ENCODE results near the gene RPL29.

Gene RPL29

DNA sequence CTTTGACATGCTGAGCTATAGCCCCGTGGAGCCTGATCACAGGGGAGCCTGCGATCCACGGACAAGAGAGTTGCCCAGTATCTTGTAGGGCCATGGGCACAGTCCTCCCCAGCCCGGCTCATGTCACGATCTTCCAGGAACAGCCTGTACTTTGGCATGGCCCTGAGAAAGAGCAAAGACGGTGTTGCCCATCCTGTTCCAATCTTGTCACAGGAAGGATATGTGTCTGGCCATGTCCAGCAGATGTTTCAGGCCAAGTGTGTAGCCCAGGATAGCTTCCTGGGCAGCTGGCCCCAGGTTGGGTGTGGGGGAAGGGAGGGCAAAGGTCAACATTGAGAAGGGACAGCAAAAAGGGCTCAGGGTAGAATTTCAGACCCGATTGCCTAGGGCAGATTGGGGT lies 17.0 kb upstream of the RPL29 start:
- Histone ChIP-seq H2BK120ac (ENCODE audit: low read depth, low read length) (no peak overlapping the region), H3K23ac (ENCODE audit: low read length in 2 of 2) (no peak overlapping the region), H3K9me3 (ENCODE audit: control insufficient read depth, low read length) (no peaks in the 10 kb centered on the region), H2BK12ac (ENCODE audit: low read length in 2 of 2) (no peak overlapping the region), H3K14ac (ENCODE audit: low read length in 2 of 2) (no peak overlapping the region), H3K36me3 (ENCODE audit: control insufficient read depth in 1 of 2, insufficient read depth in 2 of 2, low read depth in 1 of 2, low read length in 2 of 2) (no peaks in the 10 kb centered on the region), H2AFZ (ENCODE audit: low read depth, low read length) (no peak overlapping the region), H3K4me1 (ENCODE audit: control insufficient read depth, insufficient read depth, low read depth, low read length) (no peaks in the 10 kb centered on the region), H3K4me2 (ENCODE audit: low read length, poor library complexity, severe bottlenecking) (no peak overlapping the region), H2AK5ac (ENCODE audit: low read length, severe bottlenecking) (no peak overlapping the region), H3K79me1 (replicated peaks; ENCODE audit: low read length, poor library complexity, severe bottlenecking) (no peaks in the 10 kb centered on the region), H3K27me3 (ENCODE audit: control insufficient read depth in 1 of 2, insufficient read depth in 1 of 2, low read length in 2 of 2) (peaks cover 0 to 2% of the 10 kb centered on the region in 2 experiments), H3K4ac (ENCODE audit: low read depth in 1 of 2, low read length in 2 of 2) (no peak overlapping the region), H3K4me3 (ENCODE audit: insufficient read depth in 1 of 2, low read depth in 1 of 2, low read length in 2 of 2) (no peak overlapping the region), H3K9ac (ENCODE audit: low read length) (no peak overlapping the region), H2BK5ac (ENCODE audit: low read depth, low read length, poor library complexity, severe bottlenecking) (no peak overlapping the region), H2BK15ac (ENCODE audit: low read depth, poor library complexity, severe bottlenecking) (no peak overlapping the region), H3K18ac (ENCODE audit: low read depth in 1 of 2, low read length in 2 of 2) (no peak overlapping the region), H4K8ac (ENCODE audit: low read length) (peak overlapping the region; percentile 27), H3K27ac (ENCODE audit: low read length, poor library complexity, severe bottlenecking) (no peak overlapping the region), H4K91ac (ENCODE audit: low read length) (no peak overlapping the region)
- DNase-seq, result no peak
- 80% methylated on average over 7 of the region's 7 CpGs for WGBS

- no peak for DNase-seq
- Histone ChIP-seq H3K27ac (ENCODE audit: low read length, poor library complexity, severe bottlenecking) (no peak overlapping the region), H2BK15ac (ENCODE audit: low read depth, poor library complexity, severe bottlenecking) (no peak overlapping the region), H4K91ac (ENCODE audit: low read length) (no peak overlapping the region), H3K4me1 (ENCODE audit: control insufficient read depth, insufficient read depth, low read depth, low read length) (peaks cover 9% of the 10 kb centered on the region), H3K9ac (ENCODE audit: low read length) (no peak overlapping the region), H3K4me3 (ENCODE audit: insufficient read depth in 1 of 2, low read depth in 1 of 2, low read length in 2 of 2) (no peak overlapping the region), H2AFZ (ENCODE audit: low read depth, low read length) (no peak overlapping the region), H3K4me2 (ENCODE audit: low read length, poor library complexity, severe bottlenecking) (no peak overlapping the region), H2BK5ac (ENCODE audit: low read depth, low read length, poor library complexity, severe bottlenecking) (no peak overlapping the region), H3K36me3 (ENCODE audit: control insufficient read depth in 1 of 2, insufficient read depth in 2 of 2, low read depth in 1 of 2, low read length in 2 of 2) (no peaks in the 10 kb centered on the region), H3K27me3 (ENCODE audit: control insufficient read depth in 1 of 2, insufficient read depth in 1 of 2, low read length in 2 of 2) (peaks cover 0 to 7% of the 10 kb centered on the region in 2 experiments), H3K9me3 (ENCODE audit: control insufficient read depth, low read length) (no peaks in the 10 kb centered on the region), H3K4ac (ENCODE audit: low read depth in 1 of 2, low read length in 2 of 2) (no peak overlapping the region), H2BK12ac (ENCODE audit: low read length in 2 of 2) (no peak overlapping the region), H3K14ac (ENCODE audit: low read length in 2 of 2) (no peak overlapping the region), H2BK120ac (ENCODE audit: low read depth, low read length) (no peak overlapping the region), H4K8ac (ENCODE audit: low read length) (no peak overlapping the region), H3K18ac (ENCODE audit: low read depth in 1 of 2, low read length in 2 of 2) (no peak overlapping the region), H3K79me1 (replicated peaks; ENCODE audit: low read length, poor library complexity, severe bottlenecking) (no peaks in the 10 kb centered on the region), H3K23ac (ENCODE audit: low read length in 2 of 2) (no peak overlapping the region), H2AK5ac (ENCODE audit: low read length, severe bottlenecking) (no peak overlapping the region)
Observed at GRCh38 chr3:52010431-52010830, 14.7 kb upstream of the RPL29 start.

DNA sequence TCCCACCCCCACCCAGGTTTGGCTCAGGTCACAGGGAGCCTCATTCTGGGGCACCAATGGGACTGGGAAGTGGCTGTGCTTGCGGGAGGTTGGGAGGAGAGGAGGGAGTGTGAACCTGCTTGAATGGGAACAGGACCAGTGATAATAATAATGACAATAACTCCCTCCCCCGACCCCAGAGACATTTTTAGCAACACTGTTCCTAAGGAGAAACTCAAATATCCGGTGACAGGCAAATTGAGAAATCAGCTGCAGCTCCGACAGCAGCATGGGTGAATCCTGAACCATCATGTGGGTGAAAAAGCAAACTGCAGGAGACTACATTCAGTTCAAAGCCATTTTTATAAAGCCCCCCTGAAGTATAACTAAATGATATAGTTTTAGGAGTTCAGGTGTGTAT lies 11.6 kb upstream of the RPL29 start:
- no peak overlapping the region for H4K8ac ChIP-seq (ENCODE audit: low read length)
- no peaks in the 10 kb centered on the region for H3K9me3 ChIP-seq (ENCODE audit: control insufficient read depth, low read length)
- H3K27ac ChIP-seq (ENCODE audit: low read length, poor library complexity, severe bottlenecking), result no peak overlapping the region
- no peak overlapping the region for H2AFZ ChIP-seq (ENCODE audit: low read depth, low read length)
- DNase-seq, result no peak
- no peak overlapping the region for H2BK15ac ChIP-seq (ENCODE audit: low read depth, poor library complexity, severe bottlenecking)
- H3K4me3 ChIP-seq (ENCODE audit: insufficient read depth in 1 of 2, low read depth in 1 of 2, low read length in 2 of 2), result no peak overlapping the region
- H3K18ac ChIP-seq (ENCODE audit: low read depth in 1 of 2, low read length in 2 of 2), result no peak overlapping the region
- H3K36me3 ChIP-seq (ENCODE audit: control insufficient read depth in 1 of 2, insufficient read depth in 2 of 2, low read depth in 1 of 2, low read length in 2 of 2), result no peaks in the 10 kb centered on the region
- H3K9ac ChIP-seq (ENCODE audit: low read length), result no peak overlapping the region
- no peak overlapping the region for H3K14ac ChIP-seq (ENCODE audit: low read length in 2 of 2)
- H3K4me2 ChIP-seq (ENCODE audit: low read length, poor library complexity, severe bottlenecking), result no peak overlapping the region
- no peak overlapping the region for H2BK5ac ChIP-seq (ENCODE audit: low read depth, low read length, poor library complexity, severe bottlenecking)
- no peak overlapping the region for H4K91ac ChIP-seq (ENCODE audit: low read length)
- peaks cover 0 to 26% of the 10 kb centered on the region in 2 experiments for H3K27me3 ChIP-seq (ENCODE audit: control insufficient read depth in 1 of 2, insufficient read depth in 1 of 2, low read length in 2 of 2)
- 82% methylated on average over 3 of the region's 4 CpGs for WGBS
- H2BK120ac ChIP-seq (ENCODE audit: low read depth, low read length), result no peak overlapping the region
- H3K4ac ChIP-seq (ENCODE audit: low read depth in 1 of 2, low read length in 2 of 2), result no peak overlapping the region
- H3K79me1 ChIP-seq (replicated peaks; ENCODE audit: low read length, poor library complexity, severe bottlenecking), result no peaks in the 10 kb centered on the region
- H2AK5ac ChIP-seq (ENCODE audit: low read length, severe bottlenecking), result no peak overlapping the region
- no peak overlapping the region for H3K23ac ChIP-seq (ENCODE audit: low read length in 2 of 2)
- peaks cover 14% of the 10 kb centered on the region for H3K4me1 ChIP-seq (ENCODE audit: control insufficient read depth, insufficient read depth, low read depth, low read length)
- H2BK12ac ChIP-seq (ENCODE audit: low read length in 2 of 2), result no peak overlapping the region

GRCh38 chr3:52006820-52007133 lies 11.1 kb upstream of the RPL29 start:
- Histone ChIP-seq H4K91ac (ENCODE audit: low read length) (no peak overlapping the region), H3K14ac (ENCODE audit: low read length in 2 of 2) (peak overlapping the region in 1 of 2 experiments; percentile 2), H3K4me2 (ENCODE audit: low read length, poor library complexity, severe bottlenecking) (no peak overlapping the region), H3K23ac (ENCODE audit: low read length in 2 of 2) (no peak overlapping the region), H2AFZ (ENCODE audit: low read depth, low read length) (no peak overlapping the region), H3K27ac (ENCODE audit: low read length, poor library complexity, severe bottlenecking) (no peak overlapping the region), H3K18ac (ENCODE audit: low read depth in 1 of 2, low read length in 2 of 2) (no peak overlapping the region), H2BK15ac (ENCODE audit: low read depth, poor library complexity, severe bottlenecking) (no peak overlapping the region), H2BK5ac (ENCODE audit: low read depth, low read length, poor library complexity, severe bottlenecking) (no peak overlapping the region), H4K8ac (ENCODE audit: low read length) (no peak overlapping the region), H3K4me1 (ENCODE audit: control insufficient read depth, insufficient read depth, low read depth, low read length) (peaks cover 14% of the 10 kb centered on the region), H3K27me3 (ENCODE audit: control insufficient read depth in 1 of 2, insufficient read depth in 1 of 2, low read length in 2 of 2) (peaks cover 0 to 29% of the 10 kb centered on the region in 2 experiments), H2AK5ac (ENCODE audit: low read length, severe bottlenecking) (no peak overlapping the region), H2BK120ac (ENCODE audit: low read depth, low read length) (no peak overlapping the region), H3K9me3 (ENCODE audit: control insufficient read depth, low read length) (no peaks in the 10 kb centered on the region), H3K79me1 (replicated peaks; ENCODE audit: low read length, poor library complexity, severe bottlenecking) (no peaks in the 10 kb centered on the region), H2BK12ac (ENCODE audit: low read length in 2 of 2) (no peak overlapping the region), H3K4me3 (ENCODE audit: insufficient read depth in 1 of 2, low read depth in 1 of 2, low read length in 2 of 2) (no peak overlapping the region), H3K4ac (ENCODE audit: low read depth in 1 of 2, low read length in 2 of 2) (no peak overlapping the region), H3K9ac (ENCODE audit: low read length) (no peak overlapping the region), H3K36me3 (ENCODE audit: control insufficient read depth in 1 of 2, insufficient read depth in 2 of 2, low read depth in 1 of 2, low read length in 2 of 2) (no peaks in the 10 kb centered on the region)
- 89% methylated on average over 5 of the region's 6 CpGs for WGBS
- DNase-seq, result no peak
